Liver (tissue), 9 donors: Measurements from ENCODE around the gene TMEM14C. TPM values are rescaled to one million over a fixed set of nuclear protein-coding genes. Genes with fewer than 3 reads are reported as not detected.

ENCODE experiments used
- DNase-seq: peaks from one replicate; pipeline ENCODE4 v3.0.0-alpha.2; 2017; ENCODE audit warnings: low spot score
- H3K27ac ChIP-seq, 2 donors: one replicate each; pipeline ENCODE4 v1.7.0; 2013; ENCODE audit warnings: inconsistent platforms in 2 of 2, low read length in 2 of 2, control low read depth in 1 of 2, low read depth in 1 of 2, mild to moderate bottlenecking in 1 of 2
- H3K27me3 ChIP-seq, 4 donors: one replicate each; pipeline versions ENCODE4 v1.6.1 to v1.7.0; 2013; ENCODE audit warnings: low read length in 3 of 4, inconsistent platforms in 1 of 4, mild to moderate bottlenecking in 1 of 4, moderate library complexity in 1 of 4; ENCODE audit not compliant: control insufficient read depth in 4 of 4, insufficient read depth in 4 of 4
- H3K36me3 ChIP-seq, 4 donors: one replicate each; pipeline versions ENCODE4 v1.6.1 to v1.7.0; 2013; ENCODE audit warnings: low read length in 3 of 4, mild to moderate bottlenecking in 3 of 4, low read depth in 1 of 4, moderate library complexity in 1 of 4; ENCODE audit not compliant: control insufficient read depth in 4 of 4, insufficient read depth in 3 of 4
- H3K4me1 ChIP-seq, 4 donors: one replicate each; pipeline versions ENCODE4 v1.6.1 to v1.7.0; 2013; ENCODE audit warnings: low read length in 3 of 4, mild to moderate bottlenecking in 3 of 4, moderate library complexity in 1 of 4; ENCODE audit not compliant: control insufficient read depth in 4 of 4, insufficient read depth in 4 of 4
- H3K4me3 ChIP-seq, 3 donors: one replicate each; pipeline versions ENCODE4 v1.6.1 to v1.7.0; 2013; ENCODE audit warnings: low read length in 3 of 3, control low read depth in 1 of 3, low read depth in 1 of 3, mild to moderate bottlenecking in 1 of 3
- H3K9ac ChIP-seq, 2 donors: one replicate each; pipeline ENCODE4 v1.7.0; 2013; ENCODE audit warnings: low read length in 2 of 2, mild to moderate bottlenecking in 2 of 2, moderate library complexity in 2 of 2, control low read depth in 1 of 2, low read depth in 1 of 2
- H3K9me3 ChIP-seq, 4 donors: one replicate each; pipeline versions ENCODE4 v1.6.1 to v1.7.0; 2013; ENCODE audit warnings: low read length in 3 of 4; ENCODE audit not compliant: control insufficient read depth in 4 of 4
- CTCF ChIP-seq: fragments of 150-350 bp; IDR thresholded peaks from 2 replicates; pipeline ENCODE4 v1.5.1; 2017; ENCODE audit warnings: improper control_type of control experiment, low read depth, low read length; ENCODE audit not compliant: missing input control
- EGR1 ChIP-seq, 2 donors: IDR thresholded peaks; 2 replicates each; pipeline ENCODE4 v1.6.1; 2016 to 2018; ENCODE audit warnings: antibody characterized with exemption in 2 of 2, low read depth in 2 of 2
- FOXA2 ChIP-seq: IDR thresholded peaks from 2 replicates; pipeline ENCODE4 v1.6.1; 2016; ENCODE audit warnings: antibody characterized with exemption
- GABPA ChIP-seq, 2 donors: IDR thresholded peaks in 1 of 2; conservative IDR thresholded peaks in 1 of 2; 2 replicates each; pipeline ENCODE4 v1.6.1; 2016; ENCODE audit warnings: antibody characterized with exemption in 2 of 2, mild to moderate bottlenecking in 1 of 2, moderate library complexity in 1 of 2
- HNF4A ChIP-seq, 2 donors: conservative IDR thresholded peaks; 2 replicates each; pipeline ENCODE4 v1.6.1; 2016; ENCODE audit warnings: antibody characterized with exemption in 2 of 2, mild to moderate bottlenecking in 2 of 2
- NR2F2 ChIP-seq: IDR thresholded peaks from 2 replicates; pipeline ENCODE4 v1.6.1; 2016; ENCODE audit warnings: antibody characterized with exemption
- RAD21 ChIP-seq, 2 donors: IDR thresholded peaks; 2 replicates each; pipeline ENCODE4 v1.6.1; 2016; ENCODE audit warnings: antibody characterized with exemption in 2 of 2, mild to moderate bottlenecking in 2 of 2
- REST ChIP-seq: IDR thresholded peaks from 2 replicates; pipeline ENCODE4 v1.6.1; 2016; ENCODE audit warnings: antibody characterized with exemption, mild to moderate bottlenecking
- RXRA ChIP-seq, 2 donors: IDR thresholded peaks; 2 replicates each; pipeline ENCODE4 v1.6.1; 2017 to 2018; ENCODE audit warnings: antibody characterized with exemption in 2 of 2, mild to moderate bottlenecking in 1 of 2
- SP1 ChIP-seq: IDR thresholded peaks from 2 replicates; pipeline ENCODE4 v1.6.1; 2018; ENCODE audit warnings: antibody characterized with exemption, mild to moderate bottlenecking
- TAF1 ChIP-seq: conservative IDR thresholded peaks from 2 replicates; pipeline ENCODE4 v1.6.1; 2016; ENCODE audit warnings: antibody characterized with exemption, mild to moderate bottlenecking
- YY1 ChIP-seq: IDR thresholded peaks from 2 replicates; pipeline ENCODE4 v1.6.1; 2016; ENCODE audit warnings: antibody characterized with exemption, mild to moderate bottlenecking
- WGBS: extraction: QIAGEN DNeasy Blood & Tissue Kit; methylation state at CpG from one replicate; pipeline ENCODE4 v1.1.7; 2013; 5-methylcytosine and 5-hydroxymethylcytosine counted together
- polyA plus RNA-seq, 2 donors: library from polyadenylated mRNA; stranded (reverse) in 1 of 2; unstranded in 1 of 2; fragments of 200-250 nt in 1 of 2; fragments of >200 nt in 1 of 2; fragmentation: Nextera tagmentation in 1 of 2; extraction: Ambion mirVana in 1 of 2; gene quantifications; one replicate each; pipeline versions ENCODE4 v1.2.1 to v1.2.3, GENCODE V29; 2013 to 2015
- total RNA-seq, 2 donors: library from RNA; depleted of rRNA; stranded (reverse); fragments of >200 nt; gene quantifications; one replicate each; pipeline ENCODE4 v1.2.3, GENCODE V29; 2014
- TF ChIP-seq, protein P1 (sequence below): IDR thresholded peaks from 2 replicates; pipeline ENCODE4 v1.6.1; 2016; ENCODE audit warnings: antibody characterized with exemption
- TF ChIP-seq, protein P2 (sequence below): IDR thresholded peaks from 2 replicates; pipeline ENCODE4 v1.6.1; 2016; ENCODE audit warnings: antibody characterized with exemption
- donor health status: healthy.
- donor health status: healthy.
- donor health status: healthy.
- donor health status: healthy.
- donor health status: healthy.

Gene TMEM14C
- total and polyA plus RNA-seq, 4 donors, result 36.8 to 239 (median 94.9) TPM

DNA sequence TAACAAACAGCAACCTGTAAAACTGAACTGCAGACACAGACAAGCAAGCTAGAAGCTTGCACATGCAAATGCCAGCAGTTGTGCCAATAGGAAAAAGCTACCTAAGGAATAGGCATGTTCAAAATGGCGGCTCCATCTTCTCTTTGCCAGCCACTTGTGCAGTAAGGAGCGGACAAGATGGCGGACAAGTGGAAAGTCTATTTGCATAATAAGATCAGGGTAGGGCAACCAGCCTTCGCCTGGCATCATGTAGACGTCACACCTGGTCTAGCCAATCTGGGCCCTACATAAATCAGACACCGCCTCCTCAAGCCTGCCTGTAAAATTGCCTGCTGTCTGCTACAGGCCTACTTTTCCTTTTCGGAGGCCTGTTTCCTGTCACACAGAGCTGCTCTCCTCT lies 46.5 kb upstream of the TMEM14C start:
- Histone ChIP-seq H3K9ac (no peak overlapping the region), H3K9me3 (no peaks in the 10 kb centered on the region), H3K4me3 (no peak overlapping the region), H3K36me3 (no peaks in the 10 kb centered on the region), H3K4me1 (no peaks in the 10 kb centered on the region), H3K27me3 (no peaks in the 10 kb centered on the region), H3K27ac (no peak overlapping the region)
- WGBS, result 96% methylated on average over 7 of the region's 7 CpGs
- no peak for TF ChIP-seq RAD21 (IDR thresholded peaks at IDR 0.05)
- DNase-seq, result no peak

GRCh38 chr6:10678456-10678855 lies 44.4 kb upstream of the TMEM14C start:
- TF ChIP-seq TAF1, result no peak
- TF ChIP-seq, protein P1, sequence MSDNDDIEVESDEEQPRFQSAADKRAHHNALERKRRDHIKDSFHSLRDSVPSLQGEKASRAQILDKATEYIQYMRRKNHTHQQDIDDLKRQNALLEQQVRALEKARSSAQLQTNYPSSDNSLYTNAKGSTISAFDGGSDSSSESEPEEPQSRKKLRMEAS, result no peak
- no peak for TF ChIP-seq GABPA (IDR thresholded peaks at IDR 0.05 in 1 of 2, conservative IDR thresholded peaks at IDR 0.05 in 1 of 2)
- no peak for TF ChIP-seq SP1
- TF ChIP-seq REST, result no peak
- no peak for TF ChIP-seq NR2F2
- no peak for TF ChIP-seq HNF4A (conservative IDR thresholded peaks at IDR 0.05)
- TF ChIP-seq, protein P2, sequence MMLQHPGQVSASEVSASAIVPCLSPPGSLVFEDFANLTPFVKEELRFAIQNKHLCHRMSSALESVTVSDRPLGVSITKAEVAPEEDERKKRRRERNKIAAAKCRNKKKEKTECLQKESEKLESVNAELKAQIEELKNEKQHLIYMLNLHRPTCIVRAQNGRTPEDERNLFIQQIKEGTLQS, result no peak
- TF ChIP-seq EGR1 (IDR thresholded peaks at IDR 0.05; ENCODE audit: low read depth in 2 of 2), result no peak
- TF ChIP-seq YY1, result no peak
- no peak for TF ChIP-seq FOXA2
- no peak for TF ChIP-seq CTCF
- TF ChIP-seq RXRA (IDR thresholded peaks at IDR 0.05), result no peak
- no peak overlapping the region for H3K27ac ChIP-seq
- no peaks in the 10 kb centered on the region for H3K27me3 ChIP-seq
- H3K36me3 ChIP-seq, result no peaks in the 10 kb centered on the region
- no peak overlapping the region for H3K9ac ChIP-seq
- H3K4me1 ChIP-seq, result no peaks in the 10 kb centered on the region
- H3K4me3 ChIP-seq, result no peak overlapping the region
- DNase-seq, result no peak
- H3K9me3 ChIP-seq, result no peaks in the 10 kb centered on the region
- WGBS, result 90% methylated on average over 4 of the region's 4 CpGs
